GM19455 (cell line): ENCODE data around the gene GPRIN3.
"Not testable (repeated sequence)": the region's sequence is repeated elsewhere in the genome, so short reads cannot be mapped to it uniquely, and the experiment has no call there.

Experiments
- ATAC-seq: cut with Tn5 transposase; IDR thresholded peaks from one replicate; pipeline ENCODE4 v1.9.1; 2021; ENCODE audit not compliant: unreplicated experiment

The GPRIN3 gene

DNA sequence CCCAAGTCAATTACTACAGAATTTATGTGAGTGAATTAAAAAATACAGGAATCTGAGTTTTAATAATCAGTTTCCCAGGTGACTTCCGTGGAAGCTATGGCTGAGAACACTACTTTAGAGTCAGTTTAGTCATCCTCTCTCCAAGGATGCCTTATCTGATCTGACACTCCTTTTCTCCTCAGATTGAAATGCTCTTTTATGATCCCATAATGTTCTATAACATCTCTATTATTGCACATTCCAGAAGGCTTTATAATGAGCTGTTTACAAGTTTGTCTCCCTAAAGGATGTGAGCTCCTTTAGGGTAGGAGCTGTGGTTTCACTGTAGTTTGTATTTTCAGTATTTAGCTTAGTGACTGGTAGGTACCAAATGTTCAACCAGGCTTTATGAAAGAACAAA is 90.0 kb downstream of the GPRIN3 start:
- no peak for ATAC-seq

DNA sequence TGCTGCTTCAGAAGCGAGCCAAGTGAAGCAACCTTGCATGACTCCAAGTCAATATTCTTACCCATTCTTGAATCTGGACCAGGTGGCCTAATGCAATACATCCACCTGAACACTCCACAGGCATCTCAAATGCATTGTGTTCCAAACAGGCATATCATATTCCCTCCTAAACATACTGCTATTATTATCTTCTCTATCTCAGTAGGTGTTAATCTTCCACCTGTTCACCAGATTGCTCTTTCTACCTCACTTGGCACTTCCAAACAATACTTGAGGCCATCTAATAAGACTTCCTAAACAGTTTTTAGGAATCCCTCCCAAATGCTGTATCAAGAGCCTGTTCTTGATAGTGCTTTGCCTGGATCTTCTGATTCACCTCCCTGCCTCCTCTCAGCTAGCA is 90.7 kb downstream of the GPRIN3 start:
- ATAC-seq, result no peak

- ATAC-seq, result no peak
Measured at GRCh38 chr4:89216422-89216821, 91.2 kb downstream of the GPRIN3 start.

GRCh38 chr4:89215736-89216135 is 91.9 kb downstream of the GPRIN3 start:
- no peak for ATAC-seq

GRCh38 chr4:89214308-89214707 is 93.3 kb downstream of the GPRIN3 start:
- ATAC-seq, result no peak

DNA sequence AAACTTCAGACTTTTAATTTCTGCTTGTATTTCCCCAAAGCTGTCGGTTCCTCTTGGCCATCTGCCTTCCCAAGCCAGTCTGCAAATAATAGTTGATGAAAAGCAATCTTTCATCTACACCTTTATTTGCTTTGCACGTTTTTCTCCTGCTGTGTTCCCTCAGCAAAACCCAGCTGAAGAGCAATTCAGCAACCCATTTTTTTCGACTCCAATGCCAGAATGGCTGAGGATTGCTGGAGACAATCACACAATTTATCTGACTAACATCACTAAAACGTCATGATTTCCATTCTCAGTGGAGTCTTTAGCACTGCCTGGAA is 94.3 kb downstream of the GPRIN3 start:
- ATAC-seq, result no peak

DNA sequence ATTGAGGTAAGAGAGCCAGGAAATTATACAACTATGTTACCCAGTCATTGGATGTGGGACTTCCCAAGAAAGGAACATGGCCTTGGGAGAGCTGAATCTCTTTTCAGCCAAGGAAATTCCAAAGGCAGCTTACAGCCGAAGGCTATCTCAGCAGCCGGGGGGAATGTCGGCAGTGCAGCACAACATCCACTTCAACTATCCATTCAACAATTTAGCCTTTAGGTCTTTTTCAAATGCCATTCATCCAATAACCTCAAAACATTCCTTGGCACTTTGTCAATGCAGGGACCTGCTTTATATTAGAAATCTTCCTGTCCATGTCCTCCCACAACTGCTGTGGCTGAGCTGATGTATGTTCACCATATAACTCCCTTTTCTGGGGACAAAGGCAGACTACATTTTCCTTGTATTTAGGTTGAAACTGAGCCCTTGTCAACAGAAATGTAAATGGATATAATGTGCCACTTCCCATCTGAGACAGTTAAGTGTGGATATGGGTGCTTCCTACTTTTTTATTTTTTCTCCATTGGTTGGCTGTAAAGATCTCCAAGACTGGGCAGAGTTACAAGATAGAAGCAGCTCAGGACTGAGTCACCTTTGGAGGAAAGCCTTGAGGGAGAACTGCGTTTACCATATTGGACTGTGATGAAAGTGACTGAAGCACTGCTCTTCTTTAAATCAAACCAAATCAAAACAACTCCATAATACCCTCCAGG is 94.8 kb downstream of the GPRIN3 start:
- ATAC-seq, result no peak

GRCh38 chr4:89204624-89205023 is 103.0 kb downstream of the GPRIN3 start:
- ATAC-seq, result no peak

DNA sequence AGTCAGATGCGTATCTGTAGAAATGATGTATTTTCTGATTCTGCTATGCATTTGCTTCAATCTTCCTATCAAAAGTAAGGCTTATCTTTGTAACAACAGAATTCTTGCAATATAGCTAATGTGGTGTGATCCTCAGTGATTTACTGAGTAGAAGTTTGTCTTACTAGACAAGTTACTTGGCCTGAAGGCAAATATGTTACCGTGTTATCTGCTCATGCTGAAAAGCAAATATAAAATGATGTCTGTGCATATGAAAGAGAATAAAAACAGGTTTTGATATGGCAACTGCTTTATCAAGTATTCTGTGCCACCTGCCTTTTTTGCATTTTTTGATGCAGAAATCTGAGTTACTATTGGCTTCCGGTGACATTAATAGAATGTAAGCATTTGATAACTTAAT is 103.7 kb downstream of the GPRIN3 start:
- no peak for ATAC-seq

DNA sequence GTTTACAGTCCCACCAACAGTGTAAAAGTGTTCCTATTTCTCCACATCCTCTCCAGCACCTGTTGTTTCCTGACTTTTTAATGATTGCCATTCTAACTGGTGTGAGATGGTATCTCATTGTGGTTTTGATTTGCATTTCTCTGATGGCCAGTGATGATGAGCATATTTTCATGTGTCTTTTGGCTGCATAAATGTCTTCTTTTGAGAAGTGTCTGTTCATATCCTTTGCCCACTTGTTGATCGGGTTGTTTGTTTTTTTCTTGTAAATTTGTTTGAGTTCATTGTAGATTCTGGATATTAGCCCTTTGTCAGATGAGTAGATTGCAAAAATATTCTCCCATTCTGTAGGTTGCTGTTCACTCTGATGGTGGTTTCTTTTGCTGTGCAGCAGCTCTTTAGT is 108.2 kb downstream of the GPRIN3 start:
- not testable (repeated sequence) for ATAC-seq

DNA sequence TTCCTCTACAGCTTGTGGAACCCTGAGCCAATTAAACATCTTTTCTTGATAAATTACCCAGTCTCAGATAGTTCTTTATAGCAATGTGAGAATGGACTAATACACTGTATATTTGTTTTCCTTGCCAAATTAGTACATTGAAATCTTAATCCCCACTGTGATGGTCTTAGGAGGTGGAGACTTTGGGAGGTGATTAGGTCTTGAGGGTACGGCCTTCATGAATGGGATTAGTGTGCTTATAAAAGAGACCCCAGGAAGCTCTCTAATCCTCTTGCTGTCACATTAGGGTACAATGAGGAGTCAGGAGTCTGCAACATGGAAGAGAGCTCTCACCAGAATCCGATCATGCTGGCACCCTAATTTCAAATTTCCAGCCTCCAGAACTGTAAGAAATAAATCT is 109.7 kb downstream of the GPRIN3 start:
- no peak for ATAC-seq

DNA sequence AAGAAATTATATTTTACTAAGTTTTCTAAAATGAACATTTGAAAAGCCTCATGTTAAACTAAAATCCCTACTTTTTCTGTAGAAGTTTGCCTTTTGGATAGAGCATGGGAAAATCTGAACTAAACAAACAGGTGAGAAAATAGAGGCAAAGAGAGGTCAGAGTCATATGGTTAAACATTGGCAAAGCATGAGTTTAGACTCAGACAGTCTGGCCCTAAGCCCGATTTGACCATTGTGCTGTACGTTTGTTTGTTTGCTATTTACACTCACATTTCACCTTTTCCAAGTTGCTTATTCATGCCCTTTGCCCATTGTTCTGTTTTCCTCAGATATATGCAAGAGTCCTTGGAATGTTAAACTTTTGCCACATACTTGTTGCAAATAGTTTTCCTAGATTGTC is 110.9 kb downstream of the GPRIN3 start:
- ATAC-seq, result no peak

- ATAC-seq, result no peak
Measured at GRCh38 chr4:89196056-89196674, 111.4 kb downstream of the GPRIN3 start.

DNA sequence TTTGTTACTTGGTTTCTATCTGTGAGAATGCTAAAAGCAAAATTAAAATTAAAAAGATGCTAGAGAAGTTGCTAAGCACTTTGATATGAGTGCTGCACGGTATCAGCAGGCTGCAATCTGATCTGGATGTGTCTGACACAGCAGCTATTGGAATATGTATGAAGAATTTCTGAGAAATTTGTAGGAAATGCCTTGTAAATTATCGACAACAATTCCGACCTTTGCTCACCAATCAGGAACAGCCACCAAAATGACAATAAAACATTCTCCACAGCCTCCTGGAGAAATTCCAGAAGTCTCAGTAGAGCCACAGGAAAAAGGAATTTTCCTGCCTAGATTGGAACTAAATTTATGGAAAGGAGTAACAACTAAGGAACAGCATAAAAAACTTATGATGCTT is 113.8 kb downstream of the GPRIN3 start:
- no peak for ATAC-seq
